HG03575 (cell line): Measurements from ENCODE around the gene RPP38.
A peak's percentile ranks its signal among the peaks of the same experiment; 100 is the strongest.

Source experiments
- ATAC-seq: cut with Tn5 transposase; IDR thresholded peaks from one replicate; pipeline ENCODE4 v1.9.1; 2021; ENCODE audit not compliant: unreplicated experiment, insufficient number of reproducible peaks, low FRiP score; ENCODE audit errors: extremely low read depth

The RPP38 gene

GRCh38 chr10:15103513-15103912, 6.4 kb downstream of the RPP38 start:
- no peak for ATAC-seq

GRCh38 chr10:15106352-15107013, 9.3 kb downstream of the RPP38 start:
- ATAC-seq, result no peak

GRCh38 chr10:15112657-15113056, 15.5 kb downstream of the RPP38 start:
- ATAC-seq, result no peak

GRCh38 chr10:15113766-15114165, 16.6 kb downstream of the RPP38 start:
- no peak for ATAC-seq

GRCh38 chr10:15116225-15116624, 19.1 kb downstream of the RPP38 start:
- ATAC-seq, result no peak

GRCh38 chr10:15118615-15119014, 21.5 kb downstream of the RPP38 start:
- no peak for ATAC-seq

GRCh38 chr10:15120523-15120922, 23.4 kb downstream of the RPP38 start:
- ATAC-seq, result no peak

GRCh38 chr10:15121707-15122106, 24.6 kb downstream of the RPP38 start:
- ATAC-seq, result no peak

- ATAC-seq, result peak; percentile 95
These were observed 25.4 kb downstream of the RPP38 start for GRCh38 chr10:15122477-15123030.

GRCh38 chr10:15123749-15124184, 26.6 kb downstream of the RPP38 start:
- ATAC-seq, result no peak

- no peak for ATAC-seq
These were observed 27.0 kb downstream of the RPP38 start for GRCh38 chr10:15124190-15124589.

GRCh38 chr10:15124908-15125307, 27.8 kb downstream of the RPP38 start:
- ATAC-seq, result no peak

GRCh38 chr10:15131330-15131729, 34.2 kb downstream of the RPP38 start:
- no peak for ATAC-seq

GRCh38 chr10:15136129-15137035, 39.2 kb downstream of the RPP38 start:
- no peak for ATAC-seq

GRCh38 chr10:15137036-15137359, 39.8 kb downstream of the RPP38 start:
- ATAC-seq, result no peak

GRCh38 chr10:15137636-15138035, 40.5 kb downstream of the RPP38 start:
- no peak for ATAC-seq

GRCh38 chr10:15140698-15141097, 43.5 kb downstream of the RPP38 start:
- no peak for ATAC-seq

- peak; percentile 93 for ATAC-seq
These were observed 44.2 kb downstream of the RPP38 start for GRCh38 chr10:15141136-15142054.

- no peak for ATAC-seq
These were observed 47.6 kb downstream of the RPP38 start for GRCh38 chr10:15144788-15145187.
